Heart right ventricle (tissue), 16 donors: Measurements from ENCODE around the gene SARM1. TPM values are rescaled to one million over a fixed set of nuclear protein-coding genes. Genes with fewer than 3 reads are reported as not detected.
"Not testable (repeated sequence)": the region's sequence is repeated elsewhere in the genome, so short reads cannot be mapped to it uniquely, and the experiment has no call there.

Experiments
- ATAC-seq, 8 donors: fragments of 200-7000 bp; cut with Tn5 transposase; one replicate each; pipeline ENCODE4 v1.9.1; 2020; ENCODE audit warnings: mild to moderate bottlenecking in 8 of 8, moderate library complexity in 8 of 8, moderate number of reproducible peaks in 1 of 8
- DNase-seq, 2 donors: peaks; one replicate each; pipeline ENCODE4 v3.0.0-alpha.2; 2020
- H3K27ac ChIP-seq, 10 donors: fragments of 200-600 bp; sonication (generic) in 2 of 10; one replicate each; pipeline versions ENCODE4 v1.5.0 to v1.8.0; 2020 to 2022; ENCODE audit warnings: mild to moderate bottlenecking in 3 of 10
- H3K27me3 ChIP-seq, 7 donors: fragments of 200-600 bp; one replicate each; pipeline ENCODE4 v1.8.0; 2021 to 2022; ENCODE audit warnings: mild to moderate bottlenecking in 2 of 7
- H3K36me3 ChIP-seq, 9 donors: fragments of 200-600 bp; sonication (generic) in 1 of 9; one replicate each; pipeline versions ENCODE4 v1.5.0 to v1.8.0; 2020 to 2022; ENCODE audit warnings: mild to moderate bottlenecking in 2 of 9
- H3K4me1 ChIP-seq, 9 donors: fragments of 200-600 bp; sonication (generic) in 1 of 9; one replicate each; pipeline versions ENCODE4 v1.5.0 to v1.8.0; 2020 to 2022; ENCODE audit warnings: mild to moderate bottlenecking in 4 of 9
- H3K4me3 ChIP-seq, 10 donors: fragments of 200-600 bp; sonication (generic) in 2 of 10; one replicate each; pipeline versions ENCODE4 v1.5.0 to v1.8.0; 2020 to 2022; ENCODE audit warnings: mild to moderate bottlenecking in 7 of 10, moderate library complexity in 2 of 10
- H3K9me3 ChIP-seq, 11 donors: fragments of 200-600 bp in 10 of 11; sonication (generic) in 2 of 11; one replicate each; pipeline versions ENCODE4 v1.5.0 to v1.8.0; 2013 to 2022; ENCODE audit warnings: mild to moderate bottlenecking in 2 of 11, control low read depth in 1 of 11, moderate library complexity in 1 of 11
- CTCF ChIP-seq, 9 donors: fragments of 200-600 bp; sonication (generic) in 2 of 9; IDR thresholded peaks; one replicate each; pipeline versions ENCODE4 v1.5.0 to v1.8.0; 2021 to 2022; ENCODE audit warnings: antibody characterized with exemption in 9 of 9, mild to moderate bottlenecking in 5 of 9, moderate library complexity in 1 of 9
- WGBS, 2 donors: extraction: QIAGEN DNeasy Blood & Tissue Kit; methylation state at CpG; one replicate each; pipeline ENCODE4 v1.1.7; 2013; ENCODE audit warnings: inconsistent platforms in 1 of 2; 5-methylcytosine and 5-hydroxymethylcytosine counted together
- intact Hi-C, 10 donors: fragments of 100-400 bp; cut with DNase I; formaldehyde crosslinking; loops; one replicate each; pipeline versions ENCODE4 v1.11.1 to v1.14.2; 2022
- polyA plus RNA-seq, 2 donors: library from polyadenylated mRNA; stranded (reverse); fragments of 200-250 nt; gene quantifications; one replicate each; pipeline ENCODE4 v1.2.3, GENCODE V29; 2013
- total RNA-seq, 10 donors: library from RNA; stranded (reverse); fragmentation: NEBNext Ultra II Directional in 3 of 10; extraction: Animal tissue kit (Norgen Biotek cat#: 25700) in 3 of 10; gene quantifications; one replicate each; pipeline versions ENCODE4 v1.2.1 to v1.2.4, GENCODE V29; 2021 to 2023
- donor health status: Arrhythmogenic right ventricular cardiomyopathy.
- donor health status: ischemic (EF 13 %, LVEDD 7.1; RV severe dilation, severe dysfunction).
- donor health status: healthy with polysubstance abuse.
- donor health status: DM: no; HTN: yes; CAD: no.
- donor health status: DM: no; HTN: no; CAD: no.
- donor health status: ischemic (EF 25% LVEDD 6.9; RV normal size, moderate dysfunction).
- donor health status: ischemic (EF 25% LVEDD 5.7; RV mildly dilated, moderate dysfunction).
- donor health status: healthy.
- donor health status: DM: yes; HTN: yes; CAD: no.
- donor health status: Ischemic cardiomyopathy.
- donor health status: ischemic (EF 35%, LVEDD 5.7; RV mildly dilated, moderate dysfunction).
- donor health status: nonischemic (EF 11% LVEDD 7.7; RV severe dilation, severe dysfunction).
- donor health status: DM: yes; HTN: yes; CAD: no.
- donor health status: PGD.
- donor health status: ischemic (EF 29% LVEDD 5.4; RV normal size, mild dysfunction).
- donor health status: nonischemic (EF 23%, LVEDD 6.1; RV moderate dilation, normal function).

Gene SARM1
- total and polyA plus RNA-seq, 12 donors, result 4.4 to 10.5 (median 8.0) TPM

GRCh38 chr17:28433721-28434120 is 62.2 kb downstream of the SARM1 start:
- ATAC-seq (no peak), DNase-seq (no peak)
- Histone ChIP-seq H3K4me1 (no peaks in the 10 kb centered on the region), H3K27me3 (peaks cover 0 to 34% (median 4%) of the 10 kb centered on the region in 7 donors), H3K27ac (no peak overlapping the region), H3K36me3 (no peaks in the 10 kb centered on the region), H3K9me3 (no peaks in the 10 kb centered on the region), H3K4me3 (no peak overlapping the region)
- intact Hi-C loops, result no loop called here
- WGBS, 2 donors, result 50 to 62% methylated on average over 1 of the region's 1 CpG
- no peak for TF ChIP-seq CTCF (IDR thresholded peaks at IDR 0.05)

DNA sequence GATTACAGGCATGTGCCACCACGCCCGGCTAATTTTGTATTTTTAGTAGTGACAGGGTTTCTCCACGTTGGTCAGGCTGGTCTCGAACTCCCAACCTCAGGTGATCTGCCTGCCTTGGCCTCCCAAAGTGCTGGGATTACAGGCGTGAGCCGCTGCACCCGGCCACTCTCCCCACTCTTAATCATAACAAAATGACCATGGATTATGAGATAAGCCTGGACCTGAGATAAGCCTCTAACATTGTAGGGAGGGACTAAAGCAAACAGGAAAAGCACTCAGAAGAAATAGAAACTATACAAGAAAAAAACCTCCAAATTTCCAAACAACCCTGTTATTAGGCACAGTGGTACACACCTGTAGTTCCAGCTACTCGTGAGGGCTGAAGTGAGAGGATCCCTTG is 62.8 kb downstream of the SARM1 start:
- H3K9me3 ChIP-seq, DNase-seq, ATAC-seq, H3K4me1 ChIP-seq, intact Hi-C loops, H3K27ac ChIP-seq, H3K4me3 ChIP-seq, H3K36me3 ChIP-seq: not testable (repeated sequence)
- WGBS, 2 donors, result 68% methylated on average over 8 of the region's 8 CpGs
- H3K27me3 ChIP-seq, result peaks cover 0 to 34% (median 4%) of the 10 kb centered on the region in 7 donors

- Histone ChIP-seq H3K27ac (no peak overlapping the region), H3K36me3 (no peaks in the 10 kb centered on the region), H3K4me3 (no peak overlapping the region), H3K9me3 (peaks cover 0 to 19% (median 0%) of the 10 kb centered on the region in 11 donors), H3K27me3 (peaks cover 0 to 29% (median 0%) of the 10 kb centered on the region in 7 donors), H3K4me1 (no peaks in the 10 kb centered on the region)
- TF ChIP-seq CTCF (IDR thresholded peaks at IDR 0.05), result no peak
- 87 to 90% methylated on average over 9 of the region's 9 CpGs for WGBS, 2 donors
- intact Hi-C loops, result no loop called here
- DNase-seq, result no peak
- no peak for ATAC-seq
Measured at GRCh38 chr17:28443901-28444638, 72.6 kb downstream of the SARM1 start.

DNA sequence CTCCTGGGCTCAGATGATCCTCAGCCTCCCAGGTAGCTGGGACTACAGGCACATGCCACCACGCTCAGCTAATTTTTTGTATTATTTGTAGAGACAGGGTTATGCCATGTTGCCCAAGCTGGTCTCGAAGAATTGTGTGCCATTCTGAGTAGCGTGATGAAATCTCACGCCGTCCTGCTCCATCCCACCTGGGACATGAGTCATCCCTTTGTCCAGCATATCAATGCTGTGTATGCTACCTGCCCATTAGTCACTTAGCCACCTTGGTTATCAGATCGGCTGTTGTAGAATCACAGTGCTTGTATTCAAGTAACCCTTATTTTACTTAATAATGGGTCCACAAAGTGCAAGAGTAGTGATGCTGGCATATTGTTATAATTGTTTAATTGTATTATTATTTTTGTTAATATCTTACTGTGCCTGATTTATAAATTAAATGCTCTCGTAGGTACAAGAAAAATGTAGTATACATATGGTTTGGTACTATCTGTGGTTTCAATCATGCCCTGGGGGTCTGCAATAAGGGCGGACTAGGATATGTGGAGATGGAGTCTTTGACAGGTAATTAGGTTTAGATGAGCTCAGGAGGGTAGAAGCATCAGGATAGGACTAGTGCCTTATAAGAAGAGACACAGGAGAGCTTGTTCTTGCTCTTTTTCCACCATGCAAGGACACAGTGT is 75.4 kb downstream of the SARM1 start:
- DNase-seq (no peak), ATAC-seq (no peak)
- H3K9me3 ChIP-seq, result peaks cover 0 to 28% (median 0%) of the 10 kb centered on the region in 11 donors
- peaks cover 0 to 14% (median 0%) of the 10 kb centered on the region in 7 donors for H3K27me3 ChIP-seq
- H3K4me1 ChIP-seq, result no peaks in the 10 kb centered on the region
- H3K36me3 ChIP-seq, result no peaks in the 10 kb centered on the region
- no peak overlapping the region for H3K27ac ChIP-seq
- H3K4me3 ChIP-seq, result no peak overlapping the region
- WGBS, 2 donors, result 83 to 88% methylated on average over 8 of the region's 8 CpGs
- intact Hi-C loops, result no loop called here
- no peak for TF ChIP-seq CTCF (IDR thresholded peaks at IDR 0.05)

- no peaks in the 10 kb centered on the region for H3K36me3 ChIP-seq
- intact Hi-C loops, result no loop called here
- H3K4me1 ChIP-seq, result no peaks in the 10 kb centered on the region
- DNase-seq (no peak), ATAC-seq (no peak)
- WGBS, 2 donors, result 70 to 77% methylated on average over 5 of the region's 5 CpGs
- no peak overlapping the region for H3K27ac ChIP-seq
- no peak overlapping the region for H3K4me3 ChIP-seq
- H3K9me3 ChIP-seq, result peaks cover 0 to 24% (median 0%) of the 10 kb centered on the region in 11 donors
- TF ChIP-seq CTCF (IDR thresholded peaks at IDR 0.05), result no peak
- H3K27me3 ChIP-seq, result peaks cover 0 to 13% (median 0%) of the 10 kb centered on the region in 7 donors
Measured at GRCh38 chr17:28447396-28447760, 75.9 kb downstream of the SARM1 start.
